Embryonic facial prominence (tissue), 1 donor: ENCODE measurements around the gene UPK3BL1.
A peak's percentile ranks its signal among the peaks of the same experiment; 100 is the strongest.
"Not testable (repeated sequence)": the region's sequence is repeated elsewhere in the genome, so short reads cannot be mapped to it uniquely, and the experiment has no call there.

ENCODE experiments used
- DNase-seq: peaks from one replicate; pipeline ENCODE4 v3.0.0-alpha.2; 2016; ENCODE audit errors: extremely low spot score

UPK3BL1 gene

DNA sequence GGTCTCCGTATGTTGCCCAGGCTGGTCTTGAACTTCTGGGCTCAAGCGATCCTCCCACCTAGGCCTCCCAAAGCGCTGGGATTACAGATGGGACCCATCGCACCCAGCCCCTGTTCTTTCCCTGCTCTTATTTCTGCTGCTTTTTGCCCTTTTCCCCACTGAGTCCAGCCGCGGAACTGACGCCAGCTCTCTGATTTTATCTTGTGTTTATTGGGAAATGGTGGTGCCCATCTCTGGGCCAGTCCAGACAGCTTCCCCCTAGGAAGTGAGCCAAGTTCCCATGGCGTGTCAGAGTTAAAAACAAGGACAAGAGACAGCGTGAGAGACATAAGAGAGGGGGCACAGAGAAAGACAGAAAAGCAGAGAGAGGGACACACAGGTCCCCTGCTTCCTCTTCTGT, 12.0 kb downstream of the UPK3BL1 start:
- not testable (repeated sequence) for DNase-seq

DNA sequence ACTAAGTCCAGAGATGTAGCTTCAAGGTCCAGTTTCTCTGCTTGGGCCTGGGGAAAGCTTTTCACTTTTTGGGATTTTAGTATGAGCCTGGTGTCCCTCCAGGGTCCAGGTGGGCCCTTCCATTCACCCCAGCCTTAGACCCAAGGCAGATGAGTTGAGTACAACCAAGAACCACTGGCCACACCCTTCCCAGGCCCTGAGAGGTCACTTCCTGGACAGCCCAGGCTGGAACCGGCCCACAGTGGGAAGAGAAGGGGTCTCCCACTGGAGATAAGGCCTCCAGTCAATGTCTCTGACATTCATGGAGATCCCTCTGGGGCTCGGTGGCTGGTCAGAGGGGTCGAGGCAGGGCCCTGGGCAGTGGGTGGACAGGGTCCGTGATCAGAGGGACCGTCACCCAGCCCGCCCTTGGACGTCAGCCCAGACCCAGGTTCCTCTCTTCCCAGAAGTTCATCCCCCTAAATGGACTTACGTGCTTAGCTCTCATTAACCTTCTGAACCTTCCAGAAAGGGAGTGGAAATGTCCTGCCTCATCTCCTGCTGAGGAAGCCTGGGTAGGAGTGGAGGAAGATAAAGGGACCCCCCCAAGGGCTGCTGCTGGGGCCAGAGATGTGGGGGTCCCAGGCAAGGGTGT, 15.2 kb downstream of the UPK3BL1 start:
- not testable (repeated sequence) for DNase-seq

DNA sequence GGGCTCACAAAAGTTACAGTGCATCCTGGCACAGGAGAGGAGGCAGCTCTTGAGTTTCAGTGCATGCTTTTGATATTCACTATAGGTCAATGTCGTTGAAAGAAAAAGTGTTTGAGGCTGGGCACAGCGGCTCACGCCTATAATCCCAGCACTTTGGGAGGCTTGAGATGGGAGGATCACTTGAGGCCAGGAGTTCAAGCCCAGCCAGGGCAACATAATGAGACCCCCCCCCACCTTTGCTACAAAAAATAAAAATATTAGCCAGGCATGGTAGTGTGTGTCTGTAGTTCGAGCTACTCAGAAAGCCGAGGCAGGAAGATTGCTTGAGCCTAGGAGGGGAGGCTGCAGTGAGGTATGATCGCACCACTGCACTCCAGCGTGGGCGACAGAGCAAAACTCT, 24.5 kb downstream of the UPK3BL1 start:
- not testable (repeated sequence) for DNase-seq

DNA sequence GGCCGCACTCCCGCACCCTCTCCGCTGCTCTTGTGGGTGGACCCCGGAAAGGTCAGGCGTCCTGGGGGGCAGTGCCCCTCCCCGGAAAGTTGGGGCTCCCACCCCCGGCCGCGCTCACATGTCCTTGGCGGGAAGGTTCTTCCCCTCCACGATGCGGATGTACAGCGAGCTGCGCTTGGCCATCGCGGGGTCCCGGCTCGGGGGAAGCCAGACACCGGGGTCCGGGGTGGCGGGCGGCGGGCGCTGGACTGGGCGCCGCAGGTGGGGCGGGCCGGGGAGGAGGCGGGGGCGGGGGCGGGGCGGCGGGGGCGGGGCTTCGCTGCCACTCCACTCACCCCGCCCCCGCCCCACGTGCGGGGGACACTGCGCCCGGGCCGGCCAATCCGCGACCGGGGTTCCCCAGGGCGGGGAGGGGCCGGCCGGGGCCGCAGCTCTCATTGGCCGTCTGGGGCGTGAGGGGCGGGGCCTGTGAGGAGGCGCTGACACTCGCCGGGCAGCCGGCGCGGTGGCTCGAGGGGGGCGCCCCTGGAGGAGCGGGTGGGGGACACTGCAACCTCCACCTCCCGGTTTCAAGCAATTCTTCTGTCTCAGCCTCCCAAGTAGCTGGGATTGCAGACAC, 26.0 kb downstream of the UPK3BL1 start, which contains the start of gene RASA4:
RASA4 (minus strand) TSS at position 250 of the 619 bp plus-strand sequence; CDS start at position 183, 67 bp downstream.
- DNase-seq = peak; percentile 5

DNA sequence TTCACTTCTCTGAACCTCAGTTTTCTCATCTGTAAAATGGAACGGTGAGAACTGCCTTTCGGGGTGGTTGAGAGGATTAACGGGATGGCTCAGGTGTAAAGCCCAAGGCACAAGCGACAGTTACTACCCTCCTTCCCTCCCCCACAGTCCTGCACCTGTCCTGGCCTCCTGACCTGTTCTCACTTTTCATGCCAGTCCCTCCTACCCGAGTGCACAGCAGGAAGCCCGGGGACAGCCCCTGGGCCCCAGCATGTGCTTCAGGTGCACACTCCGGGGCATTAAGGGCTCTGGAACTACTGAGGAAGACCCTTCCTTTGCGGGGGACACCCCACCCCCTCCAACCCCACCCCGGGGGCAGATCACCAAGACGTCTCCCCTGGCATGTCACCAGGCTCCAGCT, 26.7 kb downstream of the UPK3BL1 start:
- DNase-seq = not testable (repeated sequence)

DNA sequence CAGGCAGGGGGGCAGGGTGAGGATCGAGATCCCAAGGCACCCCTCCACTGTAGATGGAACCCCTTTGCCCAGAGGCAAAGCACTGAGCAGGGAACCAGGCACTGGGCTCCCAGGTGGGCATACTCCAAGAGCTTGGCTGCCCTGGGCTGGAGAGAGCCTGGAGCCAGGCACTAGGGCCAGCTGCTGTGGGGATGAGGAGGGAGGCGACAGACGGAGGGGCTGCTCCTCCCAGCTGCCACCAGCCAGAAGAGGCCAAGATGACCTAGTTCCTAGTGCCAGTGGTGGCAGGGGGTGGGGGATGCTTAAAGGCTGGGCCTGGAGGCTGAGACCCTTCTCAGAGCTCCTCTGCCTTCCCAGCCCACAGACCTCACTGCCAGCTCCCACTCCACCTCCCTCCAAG, 27.7 kb downstream of the UPK3BL1 start:
- not testable (repeated sequence) for DNase-seq

DNA sequence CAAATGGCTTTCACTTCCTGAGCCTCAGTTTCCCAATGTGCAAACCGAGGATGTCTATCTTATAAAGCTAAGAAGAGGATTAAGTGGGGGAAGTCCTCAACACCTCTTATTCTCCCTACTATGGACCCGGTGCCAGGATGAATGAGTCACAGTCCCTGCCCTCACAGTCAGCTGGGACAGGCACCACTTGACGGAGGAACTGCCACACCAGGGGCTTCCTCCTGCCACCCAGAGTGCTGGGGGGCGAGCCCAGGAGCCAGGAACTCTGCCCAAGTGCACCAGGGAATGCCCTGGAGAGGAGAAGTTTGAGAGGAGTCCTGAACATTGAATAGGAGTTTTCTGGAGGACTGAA, 28.3 kb downstream of the UPK3BL1 start:
- DNase-seq = not testable (repeated sequence)

DNA sequence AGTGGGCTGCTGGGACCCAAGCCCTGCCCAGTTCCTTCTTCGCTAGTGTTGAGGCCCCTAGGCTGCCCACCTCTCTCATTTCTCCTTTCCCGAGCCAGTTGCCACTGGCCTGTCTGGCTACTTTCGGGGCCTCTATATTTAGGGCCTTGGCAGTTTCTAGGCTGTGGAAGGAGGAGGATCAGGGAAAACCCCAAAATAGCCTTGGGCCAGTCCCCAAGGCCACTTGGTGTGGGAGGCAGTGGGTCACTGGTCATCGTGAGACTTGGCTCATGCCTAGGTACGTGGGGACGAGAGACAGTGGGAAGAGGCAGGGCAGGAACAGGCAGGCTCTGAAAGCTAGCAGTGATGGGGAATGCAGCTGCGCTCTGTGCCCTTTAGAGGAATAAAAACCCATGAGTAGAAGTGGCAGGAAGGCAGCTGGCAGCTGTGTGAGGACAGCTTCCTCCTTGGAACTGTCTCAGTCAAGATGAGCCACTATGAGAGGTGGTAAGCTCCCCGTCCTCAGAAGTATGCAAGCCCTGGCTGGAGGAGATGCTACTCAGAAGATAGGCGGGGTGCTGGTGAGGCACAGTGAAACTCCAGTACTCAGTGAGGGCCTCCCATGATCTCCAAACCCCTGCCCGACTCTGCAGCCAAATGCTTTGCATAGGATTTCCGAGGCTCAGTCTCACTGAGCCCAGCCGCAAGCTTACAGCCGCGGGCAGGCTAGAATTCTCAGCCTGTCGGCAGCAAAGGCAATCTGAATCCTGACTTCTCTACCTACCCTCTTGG, 28.8 kb downstream of the UPK3BL1 start:
- DNase-seq = not testable (repeated sequence)

DNA sequence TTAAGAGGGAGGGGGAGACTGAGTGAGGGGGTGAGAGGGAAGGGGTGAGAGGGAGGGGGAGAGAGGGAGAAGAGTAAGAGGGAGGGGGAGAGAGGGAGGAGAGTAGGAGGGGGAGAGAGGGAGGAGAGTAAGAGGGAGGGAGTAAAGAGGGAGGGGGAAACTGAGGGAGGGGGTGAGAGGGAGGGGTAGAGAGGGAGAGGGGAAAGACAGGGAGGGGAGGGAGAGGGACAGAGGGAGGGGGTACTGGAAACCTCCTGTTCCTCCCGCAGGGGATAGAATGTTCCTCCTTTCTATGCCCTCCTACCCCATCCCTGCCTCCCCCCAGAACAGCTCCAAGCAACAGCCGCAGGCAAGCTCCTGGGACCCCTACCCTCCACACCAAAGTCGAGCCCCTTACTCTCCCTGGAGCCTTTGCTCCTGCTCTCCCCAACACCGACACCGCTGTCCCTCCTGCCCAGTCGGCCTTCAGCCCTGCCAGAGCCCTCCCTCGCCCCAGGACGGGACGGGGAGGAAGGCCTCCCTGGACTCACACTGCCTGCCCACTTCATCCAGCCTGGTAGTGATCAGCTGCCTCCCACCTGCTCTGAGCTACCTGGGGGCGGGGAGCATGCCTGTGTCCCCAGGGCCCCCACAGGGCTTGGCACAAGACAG, 30.8 kb downstream of the UPK3BL1 start:
- peak; percentile 6 for DNase-seq

DNA sequence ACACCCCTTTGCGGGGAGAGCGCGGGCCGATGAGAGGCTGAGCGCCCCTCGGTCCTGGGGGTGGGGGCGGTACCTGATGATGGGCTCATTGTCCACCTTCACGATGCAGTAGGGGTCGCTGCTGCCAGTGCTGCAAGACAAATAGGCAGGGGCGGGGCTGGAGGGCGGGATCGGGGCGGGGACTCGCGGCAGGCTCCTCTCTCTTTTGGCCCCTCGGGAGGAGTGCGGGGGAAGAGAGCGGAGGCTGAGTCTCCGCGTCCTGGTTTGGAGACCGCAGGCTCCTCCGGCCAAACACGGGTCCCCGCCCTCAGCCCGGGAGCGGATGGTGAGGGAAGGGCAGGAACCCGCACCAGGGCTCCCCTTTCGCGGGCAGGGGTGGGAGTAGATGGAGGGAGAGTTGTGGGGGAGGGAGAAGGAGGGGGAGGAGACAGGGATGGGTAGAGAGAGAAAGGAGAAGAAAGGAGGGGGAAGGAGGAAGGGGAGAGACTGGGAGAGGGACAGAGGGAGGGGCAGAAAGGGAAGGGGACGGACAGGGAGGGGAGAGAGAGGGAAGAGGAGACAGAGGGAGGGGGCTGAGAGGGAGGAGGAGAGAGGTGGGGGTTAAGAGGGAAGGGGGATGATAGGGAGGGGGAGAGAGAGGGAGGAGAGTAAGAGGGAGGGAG, 31.4 kb downstream of the UPK3BL1 start:
- not testable (repeated sequence) for DNase-seq

DNA sequence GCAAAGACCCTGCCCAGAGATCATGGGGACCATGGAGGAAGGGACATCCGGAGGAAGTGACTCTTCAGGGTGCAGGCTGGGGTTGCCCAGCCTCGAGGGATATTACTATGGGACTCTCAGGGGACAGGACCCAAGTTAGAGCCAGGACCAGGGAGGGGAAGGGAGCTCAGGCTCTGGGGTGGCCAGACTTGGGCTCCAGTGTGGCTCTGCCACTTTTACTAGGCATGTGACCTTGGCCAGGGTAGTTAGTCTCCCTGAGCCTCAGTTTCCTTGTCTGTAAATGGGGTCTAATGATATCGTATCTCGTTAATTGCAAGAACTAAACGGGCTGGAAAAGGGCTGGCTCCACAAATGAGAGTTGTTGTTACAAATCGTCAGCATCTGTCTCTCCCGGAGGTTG, 32.1 kb downstream of the UPK3BL1 start:
- DNase-seq = not testable (repeated sequence)

DNA sequence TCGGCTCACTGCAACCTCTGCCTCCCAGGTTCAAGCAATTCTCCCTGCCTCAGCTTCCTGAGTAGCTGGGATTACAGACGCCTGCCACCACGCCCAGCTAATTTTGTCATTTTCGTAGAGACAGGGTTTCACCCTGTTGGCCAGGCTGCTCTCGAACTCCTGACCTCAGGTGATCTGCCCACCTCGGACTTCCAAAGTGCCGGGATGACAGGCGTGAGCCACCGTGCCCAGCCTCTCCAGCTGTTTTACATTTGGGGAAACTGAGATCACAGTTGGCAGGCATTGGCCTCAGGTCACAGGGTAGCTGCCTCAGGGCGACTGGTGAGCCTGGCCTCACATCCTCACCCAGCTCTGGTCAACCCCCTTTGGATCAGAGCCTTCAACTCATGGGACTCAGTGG, 32.9 kb downstream of the UPK3BL1 start:
- not testable (repeated sequence) for DNase-seq

DNA sequence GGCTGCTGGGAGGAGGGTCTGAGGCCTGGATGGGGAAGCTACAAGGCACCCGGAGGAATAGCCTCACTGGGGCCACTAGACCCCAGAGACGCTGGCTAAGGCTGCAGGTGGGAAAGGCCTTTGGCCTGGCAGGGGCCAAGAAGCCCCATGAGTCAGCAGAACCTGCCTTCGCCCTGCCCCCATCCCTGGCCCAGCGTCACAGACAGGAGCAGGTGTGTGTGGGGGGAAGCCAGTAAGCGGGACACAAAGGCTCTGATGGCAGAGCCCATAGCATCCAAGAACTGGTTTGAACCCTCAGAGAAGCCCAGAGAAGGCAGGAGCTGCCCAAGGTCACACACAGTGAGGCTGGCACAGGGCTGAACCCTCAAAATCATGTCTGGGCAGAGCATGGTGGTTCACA, 35.7 kb downstream of the UPK3BL1 start:
- not testable (repeated sequence) for DNase-seq

DNA sequence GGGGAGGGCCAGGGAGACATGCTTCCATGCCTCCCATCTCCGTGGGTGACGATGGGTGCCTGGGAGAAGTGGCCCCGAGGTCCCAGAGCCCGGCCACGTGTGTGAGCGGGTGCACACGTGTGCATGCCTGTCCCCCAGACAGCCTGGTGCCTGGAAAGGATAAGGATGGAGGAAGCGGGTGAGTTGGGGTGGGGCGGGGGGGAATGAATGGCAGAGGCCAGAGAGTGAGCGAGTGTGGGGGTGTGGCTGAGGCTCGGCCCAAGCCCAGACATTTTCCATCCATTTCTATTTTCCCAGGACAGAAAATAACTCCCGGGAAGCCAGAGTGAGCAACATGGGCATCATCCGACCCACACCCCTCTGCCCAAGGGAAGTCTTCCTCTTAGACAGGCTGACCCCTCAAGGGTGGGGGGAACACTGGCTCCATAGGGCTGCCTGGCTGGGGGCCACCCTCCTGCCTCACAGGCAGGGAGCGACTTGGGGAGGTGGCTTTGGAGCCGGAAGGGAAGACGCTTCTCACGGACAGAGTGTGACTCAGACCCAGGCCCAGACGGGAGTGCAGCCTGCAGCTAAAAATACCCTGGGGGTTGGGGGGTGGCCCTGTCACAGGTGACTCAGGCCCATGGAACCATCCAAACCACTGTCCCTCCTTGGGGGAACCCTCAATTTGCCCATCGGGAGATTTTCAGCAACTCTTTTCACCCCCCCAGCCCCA, 38.0 kb downstream of the UPK3BL1 start:
- not testable (repeated sequence) for DNase-seq

DNA sequence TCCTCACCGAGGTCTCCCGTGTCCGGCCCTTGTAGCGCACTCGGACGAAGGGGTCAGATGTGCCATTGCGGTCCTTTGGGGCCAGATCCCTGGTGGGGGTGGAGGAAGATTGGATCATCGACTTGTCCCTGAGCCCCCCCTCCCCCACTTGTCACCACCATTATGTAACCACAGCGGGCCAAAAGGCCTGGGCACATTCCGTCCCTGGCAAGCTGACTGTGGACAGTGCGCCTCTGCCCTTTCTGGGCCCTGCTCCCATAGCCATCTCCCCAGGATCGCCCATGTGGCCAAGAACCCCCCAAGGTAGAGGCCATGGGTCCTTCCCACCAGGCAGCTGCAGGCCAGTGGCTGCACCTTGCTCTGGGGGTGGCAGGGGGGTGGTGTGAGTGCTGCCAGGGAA, 40.3 kb downstream of the UPK3BL1 start:
- not testable (repeated sequence) for DNase-seq

DNA sequence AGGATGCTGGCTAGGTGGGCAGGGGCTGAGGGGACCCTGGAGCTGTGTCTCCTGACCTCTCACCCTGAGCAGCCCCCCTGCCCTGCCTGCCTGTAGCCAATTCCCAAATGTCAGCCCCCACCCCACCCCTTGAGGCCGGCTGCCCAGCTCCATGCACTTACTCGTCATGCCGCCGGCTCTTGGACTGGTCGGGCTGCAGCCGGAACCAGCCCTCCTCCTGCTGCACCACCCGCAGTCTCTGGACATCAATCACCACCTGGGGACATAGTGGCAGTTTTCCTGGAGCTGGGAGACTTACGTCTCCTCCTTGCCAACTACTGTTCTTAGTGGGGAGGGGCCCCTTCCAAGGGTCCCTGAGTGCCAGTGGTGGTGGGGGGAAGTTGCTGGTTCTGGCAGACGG, 42.9 kb downstream of the UPK3BL1 start:
- DNase-seq = not testable (repeated sequence)

DNA sequence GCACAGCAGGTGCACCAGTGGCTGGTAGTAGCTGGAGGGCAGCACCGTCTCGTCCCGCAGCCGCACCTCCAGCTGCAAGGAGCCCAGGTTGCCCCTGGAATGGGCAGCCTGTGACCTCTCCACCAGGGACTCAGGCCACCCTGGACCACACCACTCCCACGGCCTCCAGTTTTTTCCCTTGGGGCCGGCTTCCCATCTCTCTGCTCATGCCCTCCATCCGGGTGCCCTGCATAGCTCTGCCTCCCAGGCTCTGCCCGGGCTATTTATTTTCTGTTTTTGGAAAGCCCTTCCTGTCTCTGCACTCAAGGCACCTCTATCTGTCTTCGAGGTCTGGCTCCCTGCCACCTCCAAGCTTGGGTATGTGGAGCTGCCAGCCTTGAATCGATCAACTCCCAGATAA, 46.6 kb downstream of the UPK3BL1 start:
- not testable (repeated sequence) for DNase-seq

DNA sequence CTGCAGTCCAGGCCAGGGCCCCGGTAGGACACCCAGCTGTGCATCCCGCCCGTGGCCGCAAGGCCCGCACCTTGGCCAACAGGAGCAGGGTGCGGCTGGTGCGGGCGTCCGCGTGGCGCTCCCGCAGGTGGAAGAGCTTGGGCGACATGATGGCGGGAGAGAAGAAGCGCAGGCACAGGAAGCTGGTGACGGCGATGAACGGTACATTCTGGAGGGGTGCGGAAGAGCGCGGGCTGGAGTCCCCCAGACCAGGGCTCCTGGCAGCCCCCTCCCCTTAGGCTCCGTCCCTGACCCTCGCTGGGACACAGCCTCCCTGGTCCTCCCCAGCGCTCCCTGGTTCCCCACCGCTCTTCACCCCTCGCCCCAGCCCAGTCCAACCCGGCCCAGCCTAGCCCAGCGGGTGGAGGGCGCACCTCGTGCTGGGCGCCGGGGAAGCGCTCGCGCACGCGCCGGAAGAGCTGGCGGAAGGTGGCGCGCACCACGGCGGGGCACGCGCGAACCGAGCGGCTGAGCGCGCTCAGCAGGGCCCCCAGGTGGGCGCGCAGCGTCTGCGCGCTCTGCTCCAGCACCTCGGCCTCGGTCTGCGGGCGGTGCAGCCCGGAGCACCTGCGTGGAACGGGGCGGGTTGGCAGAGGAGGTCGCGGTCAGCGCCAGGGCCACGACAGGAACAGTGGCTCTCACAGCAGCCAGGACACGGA, 48.8 kb downstream of the UPK3BL1 start:
- DNase-seq = not testable (repeated sequence)

DNA sequence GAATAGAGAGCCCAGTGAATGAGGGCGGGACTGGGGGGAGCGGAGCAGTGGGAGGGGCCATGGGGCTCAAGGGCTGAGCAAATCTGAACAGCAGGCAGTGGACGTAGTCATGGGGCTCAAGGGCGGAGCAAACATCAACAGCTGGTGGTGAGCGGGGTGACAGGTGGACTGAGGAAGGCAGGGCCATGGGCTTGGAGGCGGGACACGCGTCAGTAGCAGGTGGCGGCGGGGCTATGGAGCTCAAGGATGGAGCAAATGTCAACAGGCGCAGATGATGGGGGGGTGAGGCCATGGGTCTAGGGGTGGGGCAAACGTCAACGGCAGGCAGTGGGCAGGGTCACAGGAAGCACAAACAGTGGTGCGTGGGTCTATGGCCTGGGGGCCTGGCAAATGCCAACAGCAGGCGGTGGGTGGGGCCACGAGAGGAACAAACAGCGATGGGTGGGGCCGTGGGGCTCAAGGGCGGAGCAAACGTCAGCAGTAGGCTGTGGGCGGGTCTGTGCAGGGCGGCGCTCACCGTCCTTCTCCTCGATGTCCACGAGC, 50.0 kb downstream of the UPK3BL1 start:
- not testable (repeated sequence) for DNase-seq

DNA sequence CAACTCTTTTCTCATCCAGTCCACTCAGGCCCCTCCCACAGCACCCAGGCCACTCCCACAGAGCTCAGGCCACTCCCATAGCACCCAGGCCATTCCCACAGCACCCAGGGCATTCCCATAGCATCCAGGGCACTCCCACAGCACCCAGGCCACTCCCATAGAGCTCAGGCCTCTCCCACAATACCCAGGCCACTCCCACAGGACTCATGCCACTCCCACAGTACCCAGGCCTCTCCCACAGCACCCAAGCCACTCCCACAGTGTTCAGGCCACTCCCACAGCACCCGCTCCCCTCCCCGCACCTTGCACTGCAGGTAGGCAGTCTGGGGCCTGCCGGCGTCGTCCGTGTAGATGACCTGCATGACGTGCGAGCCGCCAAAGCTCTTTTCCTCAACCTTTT, 52.7 kb downstream of the UPK3BL1 start:
- not testable (repeated sequence) for DNase-seq
